ENCODE data around the gene HOXB9.

The HOXB9 gene

DNA sequence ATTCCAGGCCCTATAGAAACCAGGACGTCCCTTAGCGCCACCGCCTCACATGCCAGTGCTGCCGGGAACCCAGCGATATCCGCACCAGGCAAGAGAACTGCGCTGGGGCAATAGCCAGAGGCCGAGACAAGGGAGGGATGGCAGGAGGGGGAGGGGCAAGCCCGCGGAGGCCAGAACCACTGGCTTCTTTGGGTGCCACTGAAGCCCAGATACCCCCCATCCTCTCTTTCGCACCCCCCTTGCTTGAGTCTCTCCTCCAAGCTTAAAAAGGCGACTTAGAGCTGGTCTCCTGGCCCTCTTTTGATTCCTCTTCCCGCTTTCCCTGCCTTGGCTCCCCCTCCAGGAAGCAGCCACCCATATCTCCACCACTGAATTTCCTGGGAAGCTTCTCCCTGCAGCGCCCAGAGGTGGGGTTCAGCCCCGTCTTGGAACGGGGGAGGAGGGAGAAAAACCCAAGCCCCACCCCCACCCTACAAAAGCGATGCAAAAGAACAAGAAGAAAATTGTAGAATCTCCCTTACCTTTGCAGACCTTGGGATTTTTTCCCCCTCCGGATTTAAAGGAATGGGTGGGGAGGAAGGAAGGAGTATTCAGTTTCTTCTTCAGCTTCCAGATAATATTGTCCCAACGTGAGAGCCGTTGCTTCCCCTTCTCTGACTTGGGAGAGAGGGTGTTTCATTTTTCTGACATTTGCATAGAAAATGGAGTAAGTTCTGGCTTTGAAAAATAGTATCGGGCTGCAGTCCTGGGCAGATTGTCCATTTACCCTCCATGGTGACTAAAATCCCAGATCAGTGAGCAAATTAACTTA, 22.0 kb downstream of the HOXB9 start:
- Histone ChIP-seq H3K27me3 (ENCODE audit: control insufficient read depth, insufficient read depth, low read length) (no peaks in the 10 kb centered on the region), H3K4me2 (ENCODE audit: low read length) (peak overlapping the region; percentile 81), H3K4me1 (ENCODE audit: control insufficient read depth, insufficient read depth, low read length) (peaks cover 15% of the 10 kb centered on the region), H3K9me3 (replicated peaks; ENCODE audit: low read length) (no peaks in the 10 kb centered on the region), H3K9ac (ENCODE audit: low read depth, low read length) (peak overlapping the region; percentile 88), H3K4me3 (ENCODE audit: low read length) (peak overlapping the region; percentile 91), H3K36me3 (ENCODE audit: insufficient read depth, low read length) (no peaks in the 10 kb centered on the region)

DNA sequence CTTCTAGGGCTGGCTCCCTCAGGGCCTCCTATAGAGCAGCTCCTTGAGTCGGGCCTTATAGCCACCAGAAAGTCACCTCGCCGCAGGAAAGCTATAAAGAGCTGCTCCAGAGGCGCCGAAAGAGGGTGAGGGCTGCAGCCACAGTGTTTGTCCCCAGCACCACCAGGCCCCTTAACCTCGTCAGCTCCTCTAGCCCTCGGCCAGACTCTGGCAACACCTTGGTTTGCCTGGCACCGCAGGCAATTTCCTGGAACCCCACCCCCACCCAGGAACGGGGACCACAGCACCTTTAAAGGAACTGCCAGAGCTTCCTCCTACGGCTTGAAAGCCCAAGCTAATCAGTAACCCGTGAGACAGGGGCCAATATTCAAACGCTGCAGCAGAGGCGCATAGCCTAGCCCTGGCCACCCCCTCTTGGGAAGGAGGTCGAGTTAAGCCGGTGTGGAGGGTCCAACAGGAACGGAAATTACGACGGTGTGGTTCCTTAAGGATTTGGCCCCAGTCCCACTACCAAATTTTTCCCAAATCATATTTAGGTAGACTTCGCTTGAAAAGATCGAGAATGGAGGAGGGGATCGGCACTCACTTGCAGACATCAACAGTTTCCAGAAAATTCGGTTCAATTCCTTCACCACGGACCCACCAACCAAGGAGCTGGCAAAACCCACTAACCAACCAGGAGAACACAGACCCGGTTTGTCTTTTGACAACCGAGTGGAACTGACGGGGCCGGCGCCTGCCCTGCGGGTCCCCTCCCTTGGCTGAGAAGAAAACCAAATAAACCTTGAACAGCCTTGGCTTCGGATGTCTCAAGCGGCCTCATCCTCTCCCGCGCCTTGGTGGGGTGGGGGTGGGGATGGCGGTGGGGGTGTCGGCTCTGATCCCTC, 24.4 kb downstream of the HOXB9 start:
- Histone ChIP-seq H3K36me3 (ENCODE audit: insufficient read depth, low read length) (no peaks in the 10 kb centered on the region), H3K4me2 (ENCODE audit: low read length) (peak overlapping the region; percentile 81), H3K4me1 (ENCODE audit: control insufficient read depth, insufficient read depth, low read length) (peaks cover 27% of the 10 kb centered on the region), H3K27me3 (ENCODE audit: control insufficient read depth, insufficient read depth, low read length) (no peaks in the 10 kb centered on the region), H3K4me3 (ENCODE audit: low read length) (peak overlapping the region; percentile 91), H3K9me3 (replicated peaks; ENCODE audit: low read length) (no peaks in the 10 kb centered on the region), H3K9ac (ENCODE audit: low read depth, low read length) (peak overlapping the region; percentile 42)

DNA sequence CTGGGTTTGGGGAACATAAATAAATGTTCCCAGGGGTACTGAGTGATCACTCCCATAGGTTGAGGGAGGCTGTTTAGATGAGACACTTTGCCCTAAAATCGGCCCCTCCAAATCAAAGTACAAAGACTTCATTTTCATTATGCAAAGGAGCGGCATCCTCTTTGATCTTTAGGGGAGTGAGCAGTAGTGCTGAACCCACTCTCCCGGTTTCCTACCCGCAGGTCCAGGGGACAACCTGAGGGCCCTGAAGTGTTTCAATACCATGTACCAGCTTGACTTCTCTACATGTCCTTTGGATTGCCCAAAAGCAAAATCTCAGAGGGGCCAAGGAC, 25.0 kb downstream of the HOXB9 start:
- Histone ChIP-seq H3K4me3 (ENCODE audit: low read length) (no peak overlapping the region), H3K27me3 (ENCODE audit: control insufficient read depth, insufficient read depth, low read length) (no peaks in the 10 kb centered on the region), H3K9ac (ENCODE audit: low read depth, low read length) (no peak overlapping the region), H3K36me3 (ENCODE audit: insufficient read depth, low read length) (no peaks in the 10 kb centered on the region), H3K4me1 (ENCODE audit: control insufficient read depth, insufficient read depth, low read length) (peaks cover 29% of the 10 kb centered on the region), H3K9me3 (replicated peaks; ENCODE audit: low read length) (no peaks in the 10 kb centered on the region), H3K4me2 (ENCODE audit: low read length) (peak overlapping the region; percentile 81)

DNA sequence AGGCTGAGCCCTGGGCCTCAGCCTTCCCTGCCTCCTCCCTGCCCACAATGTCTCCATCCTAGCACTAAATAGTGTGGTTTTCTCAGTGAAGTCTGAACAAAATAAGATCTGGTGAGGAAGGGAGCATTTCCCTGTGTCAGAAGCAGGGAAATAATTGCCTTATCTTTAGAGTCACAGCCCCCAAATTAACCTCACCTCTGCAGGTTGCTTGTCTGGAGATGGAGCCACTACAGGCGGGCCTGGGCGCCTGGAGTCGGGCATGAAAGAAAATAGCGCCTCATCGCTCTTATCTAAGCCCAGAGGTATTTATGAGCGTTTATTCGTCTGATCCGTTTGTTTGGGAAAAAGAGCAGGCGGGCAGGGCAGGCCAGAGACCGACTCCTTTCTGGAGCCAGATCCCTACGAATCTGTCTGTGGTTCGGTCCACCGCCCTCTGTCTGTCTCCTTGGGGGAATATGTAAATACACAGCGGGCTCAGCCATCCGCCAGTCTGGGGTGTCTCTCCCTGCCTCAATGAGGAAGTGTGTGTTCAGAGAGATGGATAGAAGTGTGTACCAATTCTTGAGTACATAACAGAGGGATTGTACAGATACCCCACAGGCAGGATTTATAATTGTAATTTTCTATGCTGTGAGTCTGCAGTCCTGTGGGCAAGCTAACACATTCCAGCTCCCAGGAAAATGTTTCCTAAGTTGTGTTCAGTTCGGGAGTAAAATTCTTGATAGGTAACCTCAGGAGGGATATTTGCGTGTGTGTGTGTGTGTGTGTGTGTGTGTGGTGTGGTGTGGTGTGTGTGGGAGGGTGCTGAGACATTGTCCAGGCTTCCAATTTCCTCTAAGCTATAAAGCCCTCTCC, 25.7 kb downstream of the HOXB9 start:
- no peak overlapping the region for H3K4me3 ChIP-seq (ENCODE audit: low read length)
- H3K4me1 ChIP-seq (ENCODE audit: control insufficient read depth, insufficient read depth, low read length) = peaks cover 28% of the 10 kb centered on the region
- H3K4me2 ChIP-seq (ENCODE audit: low read length) = no peak overlapping the region
- H3K9me3 ChIP-seq (replicated peaks; ENCODE audit: low read length) = no peaks in the 10 kb centered on the region
- H3K27me3 ChIP-seq (ENCODE audit: control insufficient read depth, insufficient read depth, low read length) = no peaks in the 10 kb centered on the region
- H3K36me3 ChIP-seq (ENCODE audit: insufficient read depth, low read length) = no peaks in the 10 kb centered on the region
- no peak overlapping the region for H3K9ac ChIP-seq (ENCODE audit: low read depth, low read length)

DNA sequence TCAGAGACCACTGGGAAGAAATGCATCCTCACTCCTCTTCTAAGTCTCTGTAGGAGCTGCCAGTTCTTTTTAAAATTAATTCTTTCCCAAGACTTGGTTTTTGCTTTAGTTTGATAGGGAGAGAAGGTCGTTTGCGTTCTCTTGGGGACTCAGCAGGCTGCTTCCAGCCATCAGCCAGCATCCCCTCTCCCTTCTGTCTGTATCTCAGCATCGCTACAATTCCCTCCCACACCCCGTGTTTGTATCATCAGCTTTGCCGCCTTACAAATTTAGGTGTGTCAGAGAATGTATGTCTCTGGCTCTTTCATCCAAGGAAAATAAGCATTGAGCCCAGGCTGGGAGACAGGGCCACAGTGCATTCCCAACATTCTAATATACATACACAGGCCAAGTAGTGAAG, 26.8 kb downstream of the HOXB9 start:
- Histone ChIP-seq H3K9me3 (replicated peaks; ENCODE audit: low read length) (no peaks in the 10 kb centered on the region), H3K4me1 (ENCODE audit: control insufficient read depth, insufficient read depth, low read length) (peaks cover 22% of the 10 kb centered on the region), H3K9ac (ENCODE audit: low read depth, low read length) (no peak overlapping the region), H3K27me3 (ENCODE audit: control insufficient read depth, insufficient read depth, low read length) (no peaks in the 10 kb centered on the region), H3K36me3 (ENCODE audit: insufficient read depth, low read length) (no peaks in the 10 kb centered on the region), H3K4me3 (ENCODE audit: low read length) (no peak overlapping the region), H3K4me2 (ENCODE audit: low read length) (no peak overlapping the region)

DNA sequence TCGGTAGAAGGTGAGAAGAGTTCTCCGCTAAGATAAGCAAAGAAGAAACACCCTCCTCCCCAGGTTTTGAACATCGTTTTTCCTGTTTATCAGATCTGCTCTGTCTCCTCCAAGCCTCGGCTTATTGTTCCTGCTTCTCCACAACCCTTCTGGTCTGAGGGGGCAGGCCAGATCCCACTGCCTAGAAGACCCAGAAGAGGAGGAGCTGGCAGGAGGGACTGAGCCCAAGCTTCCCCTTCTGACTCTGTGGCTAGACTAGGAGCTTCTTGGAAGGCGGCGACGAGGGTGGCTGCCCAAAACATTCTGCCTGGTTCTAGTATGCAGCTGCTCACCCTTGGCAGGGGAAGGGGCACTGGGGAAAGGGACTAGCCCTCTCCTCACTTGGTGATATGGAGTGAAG, 27.4 kb downstream of the HOXB9 start:
- H3K36me3 ChIP-seq (ENCODE audit: insufficient read depth, low read length) = no peaks in the 10 kb centered on the region
- H3K4me3 ChIP-seq (ENCODE audit: low read length) = peak overlapping the region; percentile 82
- H3K9ac ChIP-seq (ENCODE audit: low read depth, low read length) = peak overlapping the region; percentile 89
- peaks cover 22% of the 10 kb centered on the region for H3K4me1 ChIP-seq (ENCODE audit: control insufficient read depth, insufficient read depth, low read length)
- H3K27me3 ChIP-seq (ENCODE audit: control insufficient read depth, insufficient read depth, low read length) = no peaks in the 10 kb centered on the region
- H3K9me3 ChIP-seq (replicated peaks; ENCODE audit: low read length) = no peaks in the 10 kb centered on the region
- H3K4me2 ChIP-seq (ENCODE audit: low read length) = peak overlapping the region; percentile 97

DNA sequence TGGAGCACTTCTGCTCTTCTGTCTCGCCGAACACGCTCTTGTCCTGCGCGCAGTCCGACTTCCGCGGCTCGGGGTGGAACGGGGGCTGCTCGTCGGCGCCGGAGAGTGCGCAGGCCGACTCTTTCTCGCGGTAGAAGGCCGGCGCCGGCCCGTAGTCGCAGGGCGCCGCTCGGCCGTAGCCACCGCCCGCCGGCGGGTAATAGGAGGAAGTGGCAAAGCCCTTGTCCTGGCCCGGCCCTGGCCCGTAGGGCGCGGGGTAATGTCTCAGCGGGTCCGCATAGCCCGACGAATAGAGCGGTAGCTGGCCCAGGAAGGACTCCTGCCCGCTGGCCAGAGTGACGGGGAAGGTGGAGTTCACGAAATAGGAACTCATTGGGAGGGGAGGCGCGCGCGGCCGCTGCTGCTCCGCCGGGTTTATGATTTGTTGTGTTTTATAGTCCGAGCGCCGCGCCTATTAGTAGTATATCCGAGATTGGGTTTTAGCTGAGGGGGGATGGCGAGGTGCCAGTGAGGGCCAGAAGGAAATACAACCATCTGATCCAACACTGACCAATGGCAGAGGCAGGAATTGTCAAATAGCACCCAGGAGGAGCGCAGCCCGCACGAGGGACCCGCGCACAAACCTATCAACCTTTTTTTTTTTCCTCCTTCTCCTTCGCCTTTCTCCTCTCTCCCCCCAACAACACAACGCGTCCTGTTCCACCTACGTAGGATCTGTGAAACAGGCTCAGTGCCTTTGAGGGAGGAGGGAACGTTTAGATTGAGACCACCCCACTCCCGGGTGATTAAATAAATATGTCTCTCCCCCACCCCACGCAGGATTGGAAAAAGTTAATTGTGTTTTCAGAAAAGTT, 28.2 kb downstream of the HOXB9 start:
- Histone ChIP-seq H3K27me3 (ENCODE audit: control insufficient read depth, insufficient read depth, low read length) (no peaks in the 10 kb centered on the region), H3K9me3 (replicated peaks; ENCODE audit: low read length) (no peaks in the 10 kb centered on the region), H3K4me2 (ENCODE audit: low read length) (peak overlapping the region; percentile 97), H3K9ac (ENCODE audit: low read depth, low read length) (peak overlapping the region; percentile 89), H3K4me1 (ENCODE audit: control insufficient read depth, insufficient read depth, low read length) (peaks cover 28% of the 10 kb centered on the region), H3K4me3 (ENCODE audit: low read length) (peak overlapping the region; percentile 82), H3K36me3 (ENCODE audit: insufficient read depth, low read length) (no peaks in the 10 kb centered on the region)

DNA sequence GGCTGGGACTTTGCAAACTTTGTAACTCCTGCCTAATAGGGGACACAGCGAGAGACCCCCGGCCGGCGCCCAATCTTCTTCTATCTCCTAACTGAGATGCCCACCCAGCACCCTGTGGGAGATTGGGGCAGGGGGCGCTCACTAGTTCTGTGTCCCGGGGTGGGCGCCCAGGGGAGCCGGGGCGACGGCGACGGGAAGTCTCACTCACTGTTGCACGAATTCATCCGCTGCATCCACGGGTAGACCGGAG, 28.7 kb downstream of the HOXB9 start:
- Histone ChIP-seq H3K4me2 (ENCODE audit: low read length) (peak overlapping the region; percentile 97), H3K4me1 (ENCODE audit: control insufficient read depth, insufficient read depth, low read length) (peaks cover 29% of the 10 kb centered on the region), H3K4me3 (ENCODE audit: low read length) (peak overlapping the region; percentile 82), H3K9ac (ENCODE audit: low read depth, low read length) (peak overlapping the region; percentile 89), H3K9me3 (replicated peaks; ENCODE audit: low read length) (no peaks in the 10 kb centered on the region), H3K36me3 (ENCODE audit: insufficient read depth, low read length) (no peaks in the 10 kb centered on the region), H3K27me3 (ENCODE audit: control insufficient read depth, insufficient read depth, low read length) (no peaks in the 10 kb centered on the region)

DNA sequence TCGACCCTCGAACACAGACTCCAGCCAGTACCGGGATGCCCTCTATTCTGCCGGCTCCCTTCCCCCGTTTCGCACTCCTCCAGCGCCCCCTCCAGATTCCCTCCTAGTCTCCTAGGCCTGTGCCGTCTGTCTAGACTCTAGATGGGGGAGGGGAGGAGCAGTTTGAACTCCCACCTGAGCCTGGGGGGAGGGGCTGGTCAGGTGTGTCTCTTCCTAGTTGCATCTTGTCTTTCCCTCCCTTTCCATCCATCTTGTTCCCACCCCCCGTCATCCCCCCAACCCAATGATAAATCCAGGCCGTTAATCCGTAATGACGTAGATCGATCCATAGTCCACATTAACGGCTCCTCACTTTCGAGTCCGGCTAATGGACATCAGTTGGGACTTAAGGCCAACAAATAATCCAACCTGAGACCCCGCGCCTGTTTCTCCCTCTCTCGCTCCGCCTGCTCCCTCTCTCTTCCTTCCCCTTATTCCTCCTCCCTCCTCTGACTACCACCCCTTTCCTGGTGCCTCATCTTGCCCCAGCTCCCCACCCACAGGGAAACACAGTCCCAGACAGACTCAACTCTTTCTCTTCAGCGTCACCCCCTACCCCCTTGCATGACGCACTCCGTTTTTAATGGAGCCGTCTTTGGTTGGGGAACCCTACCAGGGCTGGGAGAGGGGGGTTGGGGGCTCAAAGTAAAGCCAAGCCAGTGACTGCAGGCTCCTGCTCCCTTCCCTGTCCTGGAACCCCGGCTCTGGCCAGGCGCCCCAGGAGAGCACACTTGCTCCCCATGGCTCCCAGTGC, 29.2 kb downstream of the HOXB9 start:
- H3K27me3 ChIP-seq (ENCODE audit: control insufficient read depth, insufficient read depth, low read length) = no peaks in the 10 kb centered on the region
- peak overlapping the region; percentile 89 for H3K9ac ChIP-seq (ENCODE audit: low read depth, low read length)
- H3K36me3 ChIP-seq (ENCODE audit: insufficient read depth, low read length) = no peaks in the 10 kb centered on the region
- no peaks in the 10 kb centered on the region for H3K9me3 ChIP-seq (replicated peaks; ENCODE audit: low read length)
- peak overlapping the region; percentile 97 for H3K4me2 ChIP-seq (ENCODE audit: low read length)
- peaks cover 27% of the 10 kb centered on the region for H3K4me1 ChIP-seq (ENCODE audit: control insufficient read depth, insufficient read depth, low read length)
- peak overlapping the region; percentile 82 for H3K4me3 ChIP-seq (ENCODE audit: low read length)

DNA sequence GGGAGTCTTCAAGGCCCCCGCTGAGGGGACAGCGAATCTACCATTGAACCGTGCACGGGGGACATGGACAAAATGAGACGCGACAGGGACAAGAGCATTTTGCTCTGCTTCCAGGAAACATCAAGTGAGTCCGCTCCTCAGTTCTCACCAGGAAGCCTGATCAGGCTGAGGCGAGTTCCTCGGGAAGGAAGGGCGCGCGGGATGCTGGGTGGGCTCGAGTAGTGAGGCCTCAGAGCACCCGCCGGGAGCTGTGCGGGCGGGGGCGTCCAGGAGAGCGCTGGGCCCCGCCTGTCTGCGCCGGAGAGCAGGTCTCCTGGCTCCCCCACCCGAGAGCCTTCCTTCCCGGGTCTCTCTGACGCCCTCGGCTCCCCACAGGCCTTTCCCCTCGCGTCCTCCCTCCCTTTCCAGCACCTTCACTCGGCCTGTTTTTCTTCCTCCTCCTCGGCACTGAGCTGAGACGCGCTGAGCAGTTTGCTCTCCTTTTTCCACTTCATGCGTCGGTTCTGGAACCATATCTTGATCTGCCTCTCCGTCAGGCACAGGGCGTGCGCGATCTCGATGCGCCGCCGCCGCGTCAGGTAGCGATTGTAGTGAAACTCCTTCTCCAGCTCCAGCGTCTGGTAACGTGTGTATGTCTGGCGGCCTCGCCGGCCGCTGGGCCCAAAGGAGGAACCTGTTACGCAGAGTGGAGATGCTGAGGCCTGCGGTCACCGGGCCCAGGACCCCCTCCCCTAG, 30.0 kb downstream of the HOXB9 start:
- no peaks in the 10 kb centered on the region for H3K9me3 ChIP-seq (replicated peaks; ENCODE audit: low read length)
- peaks cover 21% of the 10 kb centered on the region for H3K4me1 ChIP-seq (ENCODE audit: control insufficient read depth, insufficient read depth, low read length)
- H3K4me3 ChIP-seq (ENCODE audit: low read length) = no peak overlapping the region
- peaks cover 4% of the 10 kb centered on the region for H3K36me3 ChIP-seq (ENCODE audit: insufficient read depth, low read length)
- peak overlapping the region; percentile 89 for H3K9ac ChIP-seq (ENCODE audit: low read depth, low read length)
- peak overlapping the region; percentile 97 for H3K4me2 ChIP-seq (ENCODE audit: low read length)
- H3K27me3 ChIP-seq (ENCODE audit: control insufficient read depth, insufficient read depth, low read length) = no peaks in the 10 kb centered on the region

Data from skeletal muscle satellite cell (primary cell).